Measurements from ENCODE around the gene SKOR1.

DNA sequence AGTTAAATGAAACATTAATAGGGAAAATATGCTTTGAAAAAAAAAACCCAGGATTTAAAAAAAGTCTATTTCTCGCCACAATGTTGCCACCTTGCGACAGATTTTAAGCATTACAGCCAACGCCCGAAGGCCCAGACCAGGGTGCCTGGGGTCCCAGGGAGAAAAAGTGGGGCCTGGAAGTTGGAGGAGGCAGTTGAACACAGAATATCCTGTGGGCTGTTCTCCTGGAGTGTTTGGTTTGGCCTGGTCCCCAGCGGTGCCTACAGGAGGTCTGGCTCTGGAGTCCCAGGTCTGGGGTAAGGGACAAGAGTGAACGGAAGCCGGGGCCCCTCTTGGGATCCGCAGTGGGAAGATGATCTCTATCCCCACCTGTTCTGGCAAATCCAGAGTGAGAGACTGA, 11.2 kb downstream of the SKOR1 start:
- no peak for TF ChIP-seq EZH2 (IDR thresholded peaks at IDR 0.05; ENCODE audit: borderline replicate concordance, low read length)
- TF ChIP-seq, protein P1, sequence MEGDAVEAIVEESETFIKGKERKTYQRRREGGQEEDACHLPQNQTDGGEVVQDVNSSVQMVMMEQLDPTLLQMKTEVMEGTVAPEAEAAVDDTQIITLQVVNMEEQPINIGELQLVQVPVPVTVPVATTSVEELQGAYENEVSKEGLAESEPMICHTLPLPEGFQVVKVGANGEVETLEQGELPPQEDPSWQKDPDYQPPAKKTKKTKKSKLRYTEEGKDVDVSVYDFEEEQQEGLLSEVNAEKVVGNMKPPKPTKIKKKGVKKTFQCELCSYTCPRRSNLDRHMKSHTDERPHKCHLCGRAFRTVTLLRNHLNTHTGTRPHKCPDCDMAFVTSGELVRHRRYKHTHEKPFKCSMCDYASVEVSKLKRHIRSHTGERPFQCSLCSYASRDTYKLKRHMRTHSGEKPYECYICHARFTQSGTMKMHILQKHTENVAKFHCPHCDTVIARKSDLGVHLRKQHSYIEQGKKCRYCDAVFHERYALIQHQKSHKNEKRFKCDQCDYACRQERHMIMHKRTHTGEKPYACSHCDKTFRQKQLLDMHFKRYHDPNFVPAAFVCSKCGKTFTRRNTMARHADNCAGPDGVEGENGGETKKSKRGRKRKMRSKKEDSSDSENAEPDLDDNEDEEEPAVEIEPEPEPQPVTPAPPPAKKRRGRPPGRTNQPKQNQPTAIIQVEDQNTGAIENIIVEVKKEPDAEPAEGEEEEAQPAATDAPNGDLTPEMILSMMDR (IDR thresholded peaks at IDR 0.05; ENCODE audit: low read length): peak; percentile 84

All from OCI-LY1 (cell line).